K562 (cell line): ENCODE data around the gene NACA2.

ENCODE experiments used
- CCAR2 ChIP-seq: fragments of 200-400 bp; formaldehyde crosslinking; IDR thresholded peaks from 2 replicates; pipeline ENCODE4 v1.6.1; 2017; ENCODE audit warnings: mild to moderate bottlenecking, low read depth, low read length
- EHMT2 ChIP-seq: fragments of 450-650 bp; IDR thresholded peaks from 2 replicates; pipeline ENCODE4 v1.6.1; 2018; ENCODE audit warnings: antibody characterized with exemption
- PML ChIP-seq: IDR thresholded peaks from 2 replicates; pipeline ENCODE4 v1.6.1; 2012; ENCODE audit warnings: low read length, inconsistent platforms
- TF ChIP-seq, protein P1 (sequence below), 3 experiments: IDR thresholded peaks in 2 of 3; conservative IDR thresholded peaks in 1 of 3; 2 replicates each; pipeline ENCODE4 v1.5.1; 2011 to 2012; ENCODE audit warnings: low read length in 3 of 3, mild to moderate bottlenecking in 3 of 3, control low read depth in 2 of 3, improper control_type of control experiment in 1 of 3, inconsistent platforms in 1 of 3, low read depth in 1 of 3, mixed read lengths in 1 of 3, moderate library complexity in 1 of 3; ENCODE audit not compliant: insufficient read depth in 2 of 3
- TF ChIP-seq, protein P2 (sequence below): IDR thresholded peaks from 3 replicates; pipeline ENCODE4 v1.6.1; 2011; ENCODE audit warnings: borderline replicate concordance, mild to moderate bottlenecking; ENCODE audit not compliant: insufficient read length, insufficient read depth
- TF ChIP-seq, protein P3 (sequence below), 3 experiments: fragments of 200-800 bp in 1 of 3; fragments of 250-450 bp in 1 of 3; fragments of 450-650 bp in 1 of 3; sonication (Bioruptor Pico) in 1 of 3; sonication (Bioruptor generic) in 1 of 3; formaldehyde crosslinking in 1 of 3; IDR thresholded peaks; 2 replicates each; pipeline versions ENCODE4 v1.6.1 to v1.8.0; 2016 to 2022; ENCODE audit warnings: mild to moderate bottlenecking in 2 of 3, missing genetic modification characterization in 2 of 3, missing compliant biosample characterization in 1 of 3, moderate library complexity in 1 of 3
- TF ChIP-seq, protein P4 (sequence below): fragments of 450-650 bp; formaldehyde crosslinking; IDR thresholded peaks from 2 replicates; pipeline ENCODE4 v1.4.0; 2022; ENCODE audit warnings: missing genetic modification characterization

DNA sequence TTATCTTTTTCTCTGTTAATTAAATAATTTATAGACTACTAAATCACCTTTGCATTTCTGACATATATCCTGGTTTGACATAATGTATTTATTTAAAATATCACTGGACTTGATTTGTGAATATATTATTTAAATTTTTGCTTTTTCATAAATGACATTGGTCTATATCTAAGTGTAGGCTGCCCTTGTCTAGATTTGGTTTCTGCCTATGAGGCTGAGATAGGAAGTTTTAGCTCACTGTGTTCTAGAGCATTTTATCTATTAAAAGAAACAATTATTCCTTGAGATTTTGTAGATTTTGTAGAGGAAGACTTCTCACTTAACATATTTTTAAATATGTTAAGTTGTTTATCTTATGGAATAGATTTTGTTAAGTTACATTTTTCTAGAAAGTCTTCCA, 43.9 kb downstream of the NACA2 start:
- TF ChIP-seq, protein P1, sequence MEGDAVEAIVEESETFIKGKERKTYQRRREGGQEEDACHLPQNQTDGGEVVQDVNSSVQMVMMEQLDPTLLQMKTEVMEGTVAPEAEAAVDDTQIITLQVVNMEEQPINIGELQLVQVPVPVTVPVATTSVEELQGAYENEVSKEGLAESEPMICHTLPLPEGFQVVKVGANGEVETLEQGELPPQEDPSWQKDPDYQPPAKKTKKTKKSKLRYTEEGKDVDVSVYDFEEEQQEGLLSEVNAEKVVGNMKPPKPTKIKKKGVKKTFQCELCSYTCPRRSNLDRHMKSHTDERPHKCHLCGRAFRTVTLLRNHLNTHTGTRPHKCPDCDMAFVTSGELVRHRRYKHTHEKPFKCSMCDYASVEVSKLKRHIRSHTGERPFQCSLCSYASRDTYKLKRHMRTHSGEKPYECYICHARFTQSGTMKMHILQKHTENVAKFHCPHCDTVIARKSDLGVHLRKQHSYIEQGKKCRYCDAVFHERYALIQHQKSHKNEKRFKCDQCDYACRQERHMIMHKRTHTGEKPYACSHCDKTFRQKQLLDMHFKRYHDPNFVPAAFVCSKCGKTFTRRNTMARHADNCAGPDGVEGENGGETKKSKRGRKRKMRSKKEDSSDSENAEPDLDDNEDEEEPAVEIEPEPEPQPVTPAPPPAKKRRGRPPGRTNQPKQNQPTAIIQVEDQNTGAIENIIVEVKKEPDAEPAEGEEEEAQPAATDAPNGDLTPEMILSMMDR (IDR thresholded peaks at IDR 0.05 in 2 of 3, conservative IDR thresholded peaks at IDR 0.05 in 1 of 3; ENCODE audit: insufficient read depth in 2 of 3, low read depth in 1 of 3, low read length in 3 of 3), result no peak
- TF ChIP-seq CCAR2, result no peak
- TF ChIP-seq, protein P2, sequence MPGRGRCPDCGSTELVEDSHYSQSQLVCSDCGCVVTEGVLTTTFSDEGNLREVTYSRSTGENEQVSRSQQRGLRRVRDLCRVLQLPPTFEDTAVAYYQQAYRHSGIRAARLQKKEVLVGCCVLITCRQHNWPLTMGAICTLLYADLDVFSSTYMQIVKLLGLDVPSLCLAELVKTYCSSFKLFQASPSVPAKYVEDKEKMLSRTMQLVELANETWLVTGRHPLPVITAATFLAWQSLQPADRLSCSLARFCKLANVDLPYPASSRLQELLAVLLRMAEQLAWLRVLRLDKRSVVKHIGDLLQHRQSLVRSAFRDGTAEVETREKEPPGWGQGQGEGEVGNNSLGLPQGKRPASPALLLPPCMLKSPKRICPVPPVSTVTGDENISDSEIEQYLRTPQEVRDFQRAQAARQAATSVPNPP, result no peak
- TF ChIP-seq PML, result no peak
- no peak for TF ChIP-seq EHMT2
- TF ChIP-seq, protein P3, sequence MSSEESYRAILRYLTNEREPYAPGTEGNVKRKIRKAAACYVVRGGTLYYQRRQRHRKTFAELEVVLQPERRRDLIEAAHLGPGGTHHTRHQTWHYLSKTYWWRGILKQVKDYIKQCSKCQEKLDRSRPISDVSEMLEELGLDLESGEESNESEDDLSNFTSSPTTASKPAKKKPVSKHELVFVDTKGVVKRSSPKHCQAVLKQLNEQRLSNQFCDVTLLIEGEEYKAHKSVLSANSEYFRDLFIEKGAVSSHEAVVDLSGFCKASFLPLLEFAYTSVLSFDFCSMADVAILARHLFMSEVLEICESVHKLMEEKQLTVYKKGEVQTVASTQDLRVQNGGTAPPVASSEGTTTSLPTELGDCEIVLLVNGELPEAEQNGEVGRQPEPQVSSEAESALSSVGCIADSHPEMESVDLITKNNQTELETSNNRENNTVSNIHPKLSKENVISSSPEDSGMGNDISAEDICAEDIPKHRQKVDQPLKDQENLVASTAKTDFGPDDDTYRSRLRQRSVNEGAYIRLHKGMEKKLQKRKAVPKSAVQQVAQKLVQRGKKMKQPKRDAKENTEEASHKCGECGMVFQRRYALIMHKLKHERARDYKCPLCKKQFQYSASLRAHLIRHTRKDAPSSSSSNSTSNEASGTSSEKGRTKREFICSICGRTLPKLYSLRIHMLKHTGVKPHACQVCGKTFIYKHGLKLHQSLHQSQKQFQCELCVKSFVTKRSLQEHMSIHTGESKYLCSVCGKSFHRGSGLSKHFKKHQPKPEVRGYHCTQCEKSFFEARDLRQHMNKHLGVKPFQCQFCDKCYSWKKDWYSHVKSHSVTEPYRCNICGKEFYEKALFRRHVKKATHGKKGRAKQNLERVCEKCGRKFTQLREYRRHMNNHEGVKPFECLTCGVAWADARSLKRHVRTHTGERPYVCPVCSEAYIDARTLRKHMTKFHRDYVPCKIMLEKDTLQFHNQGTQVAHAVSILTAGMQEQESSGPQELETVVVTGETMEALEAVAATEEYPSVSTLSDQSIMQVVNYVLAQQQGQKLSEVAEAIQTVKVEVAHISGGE (CRISPR knock-in tag; IDR thresholded peaks at IDR 0.05), result peak in 1 of 3 experiments; percentile 56; a peak in 2 of 6 replicates
- TF ChIP-seq, protein P4, sequence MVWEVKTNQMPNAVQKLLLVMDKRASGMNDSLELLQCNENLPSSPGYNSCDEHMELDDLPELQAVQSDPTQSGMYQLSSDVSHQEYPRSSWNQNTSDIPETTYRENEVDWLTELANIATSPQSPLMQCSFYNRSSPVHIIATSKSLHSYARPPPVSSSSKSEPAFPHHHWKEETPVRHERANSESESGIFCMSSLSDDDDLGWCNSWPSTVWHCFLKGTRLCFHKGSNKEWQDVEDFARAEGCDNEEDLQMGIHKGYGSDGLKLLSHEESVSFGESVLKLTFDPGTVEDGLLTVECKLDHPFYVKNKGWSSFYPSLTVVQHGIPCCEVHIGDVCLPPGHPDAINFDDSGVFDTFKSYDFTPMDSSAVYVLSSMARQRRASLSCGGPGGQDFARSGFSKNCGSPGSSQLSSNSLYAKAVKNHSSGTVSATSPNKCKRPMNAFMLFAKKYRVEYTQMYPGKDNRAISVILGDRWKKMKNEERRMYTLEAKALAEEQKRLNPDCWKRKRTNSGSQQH (CRISPR knock-in tag), result no peak
